ENCODE results near the gene CDH23. TPM values are rescaled to one million over a fixed set of nuclear protein-coding genes. Genes with fewer than 3 reads are reported as not detected.

CDH23 gene
- total RNA-seq, 2 donors from 2014 or later, result 1.7 to 11.2 TPM

- ATAC-seq, result no peak
- Mint-ChIP-seq H3K27ac (no peak overlapping the region), H3K36me3 (no peaks in the 10 kb centered on the region), H3K9me3 (no peaks in the 10 kb centered on the region)
- no peak for DNase-seq (ENCODE audit: low spot score in 2 of 2)
Measured at GRCh38 chr10:71439670-71440425, 43.1 kb downstream of the CDH23 start.

GRCh38 chr10:71440506-71441035, 43.9 kb downstream of the CDH23 start:
- no peak for ATAC-seq
- H3K27ac Mint-ChIP-seq, result no peak overlapping the region
- H3K36me3 Mint-ChIP-seq, result no peaks in the 10 kb centered on the region

GRCh38 chr10:71442000-71442399, 45.3 kb downstream of the CDH23 start:
- Mint-ChIP-seq H3K27ac (no peak overlapping the region), H3K9me3 (no peaks in the 10 kb centered on the region), H3K36me3 (no peaks in the 10 kb centered on the region)
- ATAC-seq, result no peak
- no peak for DNase-seq (ENCODE audit: low spot score in 2 of 2)

More at GRCh38 chr10:71440506-71441035, 43.9 kb downstream of the CDH23 start:
- no peaks in the 10 kb centered on the region for H3K9me3 Mint-ChIP-seq
- DNase-seq (ENCODE audit: low spot score in 2 of 2), result no peak

- no peak overlapping the region for H3K27ac Mint-ChIP-seq
- ATAC-seq (no peak), DNase-seq (ENCODE audit: low spot score in 2 of 2) (no peak)
- no peaks in the 10 kb centered on the region for H3K36me3 Mint-ChIP-seq
- H3K9me3 Mint-ChIP-seq, result no peaks in the 10 kb centered on the region
Measured at GRCh38 chr10:71442859-71443570, 46.3 kb downstream of the CDH23 start.

GRCh38 chr10:71443676-71444075, 47.0 kb downstream of the CDH23 start:
- DNase-seq (ENCODE audit: low spot score in 2 of 2) (no peak), ATAC-seq (no peak)
- no peak overlapping the region for H3K27ac Mint-ChIP-seq
- no peaks in the 10 kb centered on the region for H3K36me3 Mint-ChIP-seq
- no peaks in the 10 kb centered on the region for H3K9me3 Mint-ChIP-seq

GRCh38 chr10:71444284-71445054, 47.7 kb downstream of the CDH23 start:
- DNase-seq (ENCODE audit: low spot score in 2 of 2), result no peak
- Mint-ChIP-seq H3K27ac (no peak overlapping the region), H3K36me3 (no peaks in the 10 kb centered on the region)

GRCh38 chr10:71447676-71448075, 51.0 kb downstream of the CDH23 start:
- no peak for DNase-seq (ENCODE audit: low spot score in 2 of 2)
- Mint-ChIP-seq H3K27ac (no peak overlapping the region), H3K9me3 (no peaks in the 10 kb centered on the region), H3K36me3 (no peaks in the 10 kb centered on the region)
- no peak for ATAC-seq

More at GRCh38 chr10:71444284-71445054, 47.7 kb downstream of the CDH23 start:
- no peak for ATAC-seq
- H3K9me3 Mint-ChIP-seq, result no peaks in the 10 kb centered on the region

GRCh38 chr10:71448146-71448545, 51.4 kb downstream of the CDH23 start:
- no peaks in the 10 kb centered on the region for H3K36me3 Mint-ChIP-seq

GRCh38 chr10:71449026-71449425, 52.3 kb downstream of the CDH23 start:
- no peak overlapping the region for H3K27ac Mint-ChIP-seq
- no peak for ATAC-seq
- H3K36me3 Mint-ChIP-seq, result no peaks in the 10 kb centered on the region

More at GRCh38 chr10:71448146-71448545, 51.4 kb downstream of the CDH23 start:
- Mint-ChIP-seq H3K27ac (no peak overlapping the region), H3K9me3 (no peaks in the 10 kb centered on the region)
- no peak for ATAC-seq
- DNase-seq (ENCODE audit: low spot score in 2 of 2), result no peak

GRCh38 chr10:71451754-71452153, 55.0 kb downstream of the CDH23 start:
- ATAC-seq (no peak), DNase-seq (ENCODE audit: low spot score in 2 of 2) (no peak)
- Mint-ChIP-seq H3K27ac (no peak overlapping the region), H3K36me3 (no peaks in the 10 kb centered on the region), H3K9me3 (no peaks in the 10 kb centered on the region)

More at GRCh38 chr10:71449026-71449425, 52.3 kb downstream of the CDH23 start:
- H3K9me3 Mint-ChIP-seq, result no peaks in the 10 kb centered on the region
- DNase-seq (ENCODE audit: low spot score in 2 of 2), result no peak

GRCh38 chr10:71453186-71453585, 56.5 kb downstream of the CDH23 start:
- H3K36me3 Mint-ChIP-seq, result no peaks in the 10 kb centered on the region
- ATAC-seq, result no peak
- no peaks in the 10 kb centered on the region for H3K9me3 Mint-ChIP-seq
- no peak for DNase-seq (ENCODE audit: low spot score in 2 of 2)
- no peak overlapping the region for H3K27ac Mint-ChIP-seq

GRCh38 chr10:71454347-71454746, 57.6 kb downstream of the CDH23 start:
- H3K36me3 Mint-ChIP-seq, result no peaks in the 10 kb centered on the region
- DNase-seq (ENCODE audit: low spot score in 2 of 2), result no peak
- no peaks in the 10 kb centered on the region for H3K9me3 Mint-ChIP-seq
- H3K27ac Mint-ChIP-seq, result no peak overlapping the region
- ATAC-seq, result no peak

- no peaks in the 10 kb centered on the region for H3K9me3 Mint-ChIP-seq
- no peaks in the 10 kb centered on the region for H3K36me3 Mint-ChIP-seq
- no peak for DNase-seq (ENCODE audit: low spot score in 2 of 2)
- H3K27ac Mint-ChIP-seq, result no peak overlapping the region
- no peak for ATAC-seq
Measured at GRCh38 chr10:71455035-71455434, 58.3 kb downstream of the CDH23 start.

- H3K27ac Mint-ChIP-seq, result no peak overlapping the region
- no peak for ATAC-seq
Measured at GRCh38 chr10:71456631-71457030, 59.9 kb downstream of the CDH23 start.

GRCh38 chr10:71457908-71458307, 61.2 kb downstream of the CDH23 start:
- H3K27ac Mint-ChIP-seq, result no peak overlapping the region
- ATAC-seq, result no peak
- no peaks in the 10 kb centered on the region for H3K36me3 Mint-ChIP-seq
- no peaks in the 10 kb centered on the region for H3K9me3 Mint-ChIP-seq
- DNase-seq (ENCODE audit: low spot score in 2 of 2), result no peak

More at GRCh38 chr10:71456631-71457030, 59.9 kb downstream of the CDH23 start:
- DNase-seq (ENCODE audit: low spot score in 2 of 2), result no peak
- no peaks in the 10 kb centered on the region for H3K9me3 Mint-ChIP-seq
- H3K36me3 Mint-ChIP-seq, result no peaks in the 10 kb centered on the region

GRCh38 chr10:71458387-71458786, 61.7 kb downstream of the CDH23 start:
- DNase-seq (ENCODE audit: low spot score in 2 of 2), result no peak
- Mint-ChIP-seq H3K9me3 (no peaks in the 10 kb centered on the region), H3K27ac (no peak overlapping the region), H3K36me3 (no peaks in the 10 kb centered on the region)
- no peak for ATAC-seq

GRCh38 chr10:71459513-71459912, 62.8 kb downstream of the CDH23 start:
- Mint-ChIP-seq H3K36me3 (no peaks in the 10 kb centered on the region), H3K9me3 (no peaks in the 10 kb centered on the region), H3K27ac (no peak overlapping the region)
- no peak for ATAC-seq
- no peak for DNase-seq (ENCODE audit: low spot score in 2 of 2)
